Uterus (tissue), 2 donors: Measurements from ENCODE around the gene ACTR5.

Source experiments
- POLR2A ChIP-seq, 2 donors: fragments of 450-650 bp; IDR thresholded peaks; one replicate each; pipeline ENCODE4 v1.6.1; 2016; ENCODE audit warnings: antibody characterized with exemption in 2 of 2, mild to moderate bottlenecking in 1 of 2, moderate library complexity in 1 of 2
- TF ChIP-seq, protein P1 (sequence below), 4 experiments: fragments of 200-600 bp in 2 of 4; fragments of 450-650 bp in 2 of 4; sonication (generic) in 2 of 4; IDR thresholded peaks; one replicate each; pipeline ENCODE4 v1.5.1; 2016 to 2019; ENCODE audit warnings: antibody characterized with exemption in 4 of 4, mild to moderate bottlenecking in 2 of 4, moderate library complexity in 1 of 4

DNA sequence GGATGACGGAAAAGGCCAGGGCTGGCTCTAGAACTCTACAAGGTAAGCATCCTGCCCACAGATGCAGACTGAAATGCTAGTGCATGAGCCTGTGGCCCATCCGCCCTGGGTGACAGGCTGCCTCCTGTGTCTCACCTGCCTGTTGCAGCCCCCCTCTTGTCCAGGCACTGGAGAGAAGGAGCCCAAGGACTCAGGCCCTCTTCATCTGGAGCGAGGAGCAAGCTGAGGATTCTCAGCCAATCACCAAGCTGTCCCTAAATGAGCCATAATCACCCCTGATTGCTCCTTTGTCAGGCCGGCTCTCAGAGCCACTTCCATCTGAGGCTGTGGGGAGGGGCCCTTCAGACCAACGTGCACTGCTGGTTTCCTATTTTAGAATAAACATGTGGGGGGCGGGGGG lies 34.0 kb upstream of the ACTR5 start:
- TF ChIP-seq, protein P1, sequence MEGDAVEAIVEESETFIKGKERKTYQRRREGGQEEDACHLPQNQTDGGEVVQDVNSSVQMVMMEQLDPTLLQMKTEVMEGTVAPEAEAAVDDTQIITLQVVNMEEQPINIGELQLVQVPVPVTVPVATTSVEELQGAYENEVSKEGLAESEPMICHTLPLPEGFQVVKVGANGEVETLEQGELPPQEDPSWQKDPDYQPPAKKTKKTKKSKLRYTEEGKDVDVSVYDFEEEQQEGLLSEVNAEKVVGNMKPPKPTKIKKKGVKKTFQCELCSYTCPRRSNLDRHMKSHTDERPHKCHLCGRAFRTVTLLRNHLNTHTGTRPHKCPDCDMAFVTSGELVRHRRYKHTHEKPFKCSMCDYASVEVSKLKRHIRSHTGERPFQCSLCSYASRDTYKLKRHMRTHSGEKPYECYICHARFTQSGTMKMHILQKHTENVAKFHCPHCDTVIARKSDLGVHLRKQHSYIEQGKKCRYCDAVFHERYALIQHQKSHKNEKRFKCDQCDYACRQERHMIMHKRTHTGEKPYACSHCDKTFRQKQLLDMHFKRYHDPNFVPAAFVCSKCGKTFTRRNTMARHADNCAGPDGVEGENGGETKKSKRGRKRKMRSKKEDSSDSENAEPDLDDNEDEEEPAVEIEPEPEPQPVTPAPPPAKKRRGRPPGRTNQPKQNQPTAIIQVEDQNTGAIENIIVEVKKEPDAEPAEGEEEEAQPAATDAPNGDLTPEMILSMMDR (IDR thresholded peaks at IDR 0.05) = no peak
- TF ChIP-seq POLR2A (IDR thresholded peaks at IDR 0.05) = no peak
